Nephron progenitor cell (in vitro differentiated cells): ENCODE results near the gene POU6F2.

Source experiments
- DNase-seq: peaks from one replicate; pipeline ENCODE4 v3.0.0; 2021
- H3K27ac Mint-ChIP-seq: 2 replicates; pipeline ENCODE4 v1.8.0; 2021; ENCODE audit warnings: mild to moderate bottlenecking, moderate library complexity, mixed read lengths
- H3K27me3 Mint-ChIP-seq: 2 replicates; pipeline ENCODE4 v1.8.0; 2021; ENCODE audit warnings: mild to moderate bottlenecking, low read depth, mixed read lengths; ENCODE audit not compliant: poor library complexity
- H3K36me3 Mint-ChIP-seq: 2 replicates; pipeline ENCODE4 v1.8.0; 2021; ENCODE audit warnings: low read depth, mixed read lengths
- H3K4me1 Mint-ChIP-seq: 2 replicates; pipeline ENCODE4 v1.8.0; 2021; ENCODE audit warnings: mixed read lengths
- H3K4me3 Mint-ChIP-seq: 2 replicates; pipeline ENCODE4 v1.8.0; 2021; ENCODE audit warnings: mild to moderate bottlenecking, moderate library complexity, mixed read lengths
- H3K9me3 Mint-ChIP-seq: 2 replicates; pipeline ENCODE4 v1.8.0; 2021; ENCODE audit warnings: mild to moderate bottlenecking, moderate library complexity, mixed read lengths
- TF ChIP-seq, protein P1 (sequence below): fragments of 200-600 bp; sonication (generic); IDR thresholded peaks from 2 replicates; pipeline ENCODE4 v1.5.0; 2021; ENCODE audit warnings: antibody characterized with exemption

Gene POU6F2

GRCh38 chr7:39133088-39133487, 155.4 kb downstream of the POU6F2 start:
- TF ChIP-seq, protein P1, sequence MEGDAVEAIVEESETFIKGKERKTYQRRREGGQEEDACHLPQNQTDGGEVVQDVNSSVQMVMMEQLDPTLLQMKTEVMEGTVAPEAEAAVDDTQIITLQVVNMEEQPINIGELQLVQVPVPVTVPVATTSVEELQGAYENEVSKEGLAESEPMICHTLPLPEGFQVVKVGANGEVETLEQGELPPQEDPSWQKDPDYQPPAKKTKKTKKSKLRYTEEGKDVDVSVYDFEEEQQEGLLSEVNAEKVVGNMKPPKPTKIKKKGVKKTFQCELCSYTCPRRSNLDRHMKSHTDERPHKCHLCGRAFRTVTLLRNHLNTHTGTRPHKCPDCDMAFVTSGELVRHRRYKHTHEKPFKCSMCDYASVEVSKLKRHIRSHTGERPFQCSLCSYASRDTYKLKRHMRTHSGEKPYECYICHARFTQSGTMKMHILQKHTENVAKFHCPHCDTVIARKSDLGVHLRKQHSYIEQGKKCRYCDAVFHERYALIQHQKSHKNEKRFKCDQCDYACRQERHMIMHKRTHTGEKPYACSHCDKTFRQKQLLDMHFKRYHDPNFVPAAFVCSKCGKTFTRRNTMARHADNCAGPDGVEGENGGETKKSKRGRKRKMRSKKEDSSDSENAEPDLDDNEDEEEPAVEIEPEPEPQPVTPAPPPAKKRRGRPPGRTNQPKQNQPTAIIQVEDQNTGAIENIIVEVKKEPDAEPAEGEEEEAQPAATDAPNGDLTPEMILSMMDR, result no peak

DNA sequence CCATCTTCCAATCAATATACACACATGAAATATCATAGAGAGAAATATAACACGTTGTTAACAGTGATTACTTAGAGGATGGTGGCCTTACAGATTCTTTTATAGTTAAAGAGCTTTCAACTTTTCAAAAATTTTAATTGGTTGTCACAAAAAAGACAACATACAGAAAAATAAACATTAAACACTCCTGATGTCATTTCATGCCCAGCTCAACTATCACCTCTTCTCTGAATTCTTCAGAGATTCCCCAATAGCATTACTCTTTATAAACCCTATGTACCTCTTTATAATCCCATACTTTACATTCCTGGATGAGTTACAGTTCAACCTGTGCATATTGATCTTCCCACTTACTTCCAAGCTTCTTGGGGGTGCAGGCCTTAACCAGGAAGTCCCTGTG, 159.8 kb downstream of the POU6F2 start:
- DNase-seq, result no peak
- H3K36me3 Mint-ChIP-seq, result peaks cover 27% of the 10 kb centered on the region
- H3K9me3 Mint-ChIP-seq, result peaks cover 46% of the 10 kb centered on the region
- TF ChIP-seq, protein P1, result no peak
- no peak overlapping the region for H3K4me3 Mint-ChIP-seq
- no peaks in the 10 kb centered on the region for H3K4me1 Mint-ChIP-seq
- H3K27me3 Mint-ChIP-seq, result peaks cover 4% of the 10 kb centered on the region
- no peak overlapping the region for H3K27ac Mint-ChIP-seq

More at GRCh38 chr7:39133088-39133487, 155.4 kb downstream of the POU6F2 start:
- no peak overlapping the region for H3K27ac Mint-ChIP-seq
- H3K9me3 Mint-ChIP-seq, result peaks cover 21% of the 10 kb centered on the region
- H3K27me3 Mint-ChIP-seq, result peaks cover 6% of the 10 kb centered on the region
- DNase-seq, result no peak
- H3K4me3 Mint-ChIP-seq, result no peak overlapping the region
- H3K4me1 Mint-ChIP-seq, result peaks cover 9% of the 10 kb centered on the region
- H3K36me3 Mint-ChIP-seq, result peaks cover 15% of the 10 kb centered on the region

GRCh38 chr7:39142750-39143149, 165.0 kb downstream of the POU6F2 start:
- Mint-ChIP-seq H3K4me1 (no peaks in the 10 kb centered on the region), H3K9me3 (peaks cover 29% of the 10 kb centered on the region), H3K27ac (no peak overlapping the region), H3K27me3 (peaks cover under 1% of the 10 kb centered on the region), H3K4me3 (no peak overlapping the region), H3K36me3 (peaks cover 16% of the 10 kb centered on the region)
- no peak for DNase-seq
- TF ChIP-seq, protein P1, result no peak

- H3K4me1 Mint-ChIP-seq, result no peaks in the 10 kb centered on the region
- peaks cover 6% of the 10 kb centered on the region for H3K36me3 Mint-ChIP-seq
- H3K9me3 Mint-ChIP-seq, result peaks cover 12% of the 10 kb centered on the region
- no peak for DNase-seq
- H3K27ac Mint-ChIP-seq, result no peak overlapping the region
- H3K4me3 Mint-ChIP-seq, result no peak overlapping the region
- H3K27me3 Mint-ChIP-seq, result peaks cover 2% of the 10 kb centered on the region
- TF ChIP-seq, protein P1, result no peak
Measured at GRCh38 chr7:39144420-39144819, 166.7 kb downstream of the POU6F2 start.

GRCh38 chr7:39145283-39145682, 167.6 kb downstream of the POU6F2 start:
- TF ChIP-seq, protein P1, result no peak
- Mint-ChIP-seq H3K36me3 (no peaks in the 10 kb centered on the region), H3K9me3 (peaks cover 4% of the 10 kb centered on the region), H3K27ac (no peak overlapping the region), H3K4me3 (no peak overlapping the region), H3K27me3 (peaks cover 2% of the 10 kb centered on the region), H3K4me1 (no peaks in the 10 kb centered on the region)
- no peak for DNase-seq

- no peaks in the 10 kb centered on the region for H3K36me3 Mint-ChIP-seq
- peaks cover 2% of the 10 kb centered on the region for H3K27me3 Mint-ChIP-seq
- no peaks in the 10 kb centered on the region for H3K9me3 Mint-ChIP-seq
Measured at GRCh38 chr7:39145935-39146334, 168.2 kb downstream of the POU6F2 start.

More at GRCh38 chr7:39145935-39146334, 168.2 kb downstream of the POU6F2 start:
- H3K27ac Mint-ChIP-seq, result no peak overlapping the region
- DNase-seq, result no peak
- TF ChIP-seq, protein P1, result no peak
- H3K4me3 Mint-ChIP-seq, result no peak overlapping the region
- peaks cover 1% of the 10 kb centered on the region for H3K4me1 Mint-ChIP-seq
